ENCODE measurements around the gene GNG4.

- TF ChIP-seq, protein P1, sequence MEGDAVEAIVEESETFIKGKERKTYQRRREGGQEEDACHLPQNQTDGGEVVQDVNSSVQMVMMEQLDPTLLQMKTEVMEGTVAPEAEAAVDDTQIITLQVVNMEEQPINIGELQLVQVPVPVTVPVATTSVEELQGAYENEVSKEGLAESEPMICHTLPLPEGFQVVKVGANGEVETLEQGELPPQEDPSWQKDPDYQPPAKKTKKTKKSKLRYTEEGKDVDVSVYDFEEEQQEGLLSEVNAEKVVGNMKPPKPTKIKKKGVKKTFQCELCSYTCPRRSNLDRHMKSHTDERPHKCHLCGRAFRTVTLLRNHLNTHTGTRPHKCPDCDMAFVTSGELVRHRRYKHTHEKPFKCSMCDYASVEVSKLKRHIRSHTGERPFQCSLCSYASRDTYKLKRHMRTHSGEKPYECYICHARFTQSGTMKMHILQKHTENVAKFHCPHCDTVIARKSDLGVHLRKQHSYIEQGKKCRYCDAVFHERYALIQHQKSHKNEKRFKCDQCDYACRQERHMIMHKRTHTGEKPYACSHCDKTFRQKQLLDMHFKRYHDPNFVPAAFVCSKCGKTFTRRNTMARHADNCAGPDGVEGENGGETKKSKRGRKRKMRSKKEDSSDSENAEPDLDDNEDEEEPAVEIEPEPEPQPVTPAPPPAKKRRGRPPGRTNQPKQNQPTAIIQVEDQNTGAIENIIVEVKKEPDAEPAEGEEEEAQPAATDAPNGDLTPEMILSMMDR (IDR thresholded peaks at IDR 0.05) = no peak
- TF ChIP-seq POLR2A (IDR thresholded peaks at IDR 0.05) (no peak), EP300 (IDR thresholded peaks at IDR 0.05) (no peak)
These were observed 30.1 kb upstream of the GNG4 start for GRCh38 chr1:235679644-235680043.

Measured in tibial nerve (tissue), 4 donors.